Stimulated activated CD4-positive, alpha-beta T cell treated with anti-CD3 and anti-CD28 coated beads, TNF-alpha, amount 100 ng/mL, for 4 hours (primary cell): ENCODE results near the gene TMEM17.

Experiments used
- DNase-seq, 3 experiments: peaks; one replicate each; pipeline ENCODE4 v3.0.0-alpha.2; 2020; ENCODE audit warnings: low read depth in 3 of 3

TMEM17 gene

DNA sequence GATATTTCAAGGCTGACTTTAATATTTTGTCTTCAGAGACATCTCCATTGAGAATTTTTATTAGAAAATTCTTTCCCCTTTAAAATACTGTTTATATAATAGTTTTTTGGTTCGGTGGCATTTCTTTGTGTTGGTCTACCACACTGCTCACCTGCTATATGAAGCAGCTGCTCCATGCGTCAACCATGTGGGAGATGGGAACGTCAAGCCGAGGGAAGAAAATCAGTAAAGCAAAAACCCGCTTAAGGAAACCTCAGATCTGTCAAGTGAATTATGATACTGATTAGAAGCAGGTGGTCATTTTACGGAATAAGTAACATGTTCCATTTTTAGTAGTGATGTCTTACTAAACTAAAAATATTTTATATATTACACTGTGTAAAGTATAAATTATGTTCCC lies 5.6 kb upstream of the TMEM17 start:
- no peak for DNase-seq

DNA sequence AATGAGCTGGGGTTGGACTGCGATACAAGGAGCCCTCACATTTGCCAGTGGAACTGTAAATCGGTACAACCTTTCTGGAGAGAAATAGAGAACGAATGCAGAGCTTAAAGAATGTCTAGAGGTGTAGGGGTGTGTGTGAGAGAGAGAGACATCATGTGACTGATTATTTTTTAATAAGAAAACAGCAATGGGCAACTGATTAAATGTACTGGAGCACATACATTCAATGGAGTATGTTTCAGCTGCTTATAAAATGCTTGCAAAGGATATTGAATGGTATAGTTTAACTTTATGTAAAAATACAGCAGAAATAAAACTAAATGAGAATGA lies 391 bp upstream of the TMEM17 start:
- no peak for DNase-seq

DNA sequence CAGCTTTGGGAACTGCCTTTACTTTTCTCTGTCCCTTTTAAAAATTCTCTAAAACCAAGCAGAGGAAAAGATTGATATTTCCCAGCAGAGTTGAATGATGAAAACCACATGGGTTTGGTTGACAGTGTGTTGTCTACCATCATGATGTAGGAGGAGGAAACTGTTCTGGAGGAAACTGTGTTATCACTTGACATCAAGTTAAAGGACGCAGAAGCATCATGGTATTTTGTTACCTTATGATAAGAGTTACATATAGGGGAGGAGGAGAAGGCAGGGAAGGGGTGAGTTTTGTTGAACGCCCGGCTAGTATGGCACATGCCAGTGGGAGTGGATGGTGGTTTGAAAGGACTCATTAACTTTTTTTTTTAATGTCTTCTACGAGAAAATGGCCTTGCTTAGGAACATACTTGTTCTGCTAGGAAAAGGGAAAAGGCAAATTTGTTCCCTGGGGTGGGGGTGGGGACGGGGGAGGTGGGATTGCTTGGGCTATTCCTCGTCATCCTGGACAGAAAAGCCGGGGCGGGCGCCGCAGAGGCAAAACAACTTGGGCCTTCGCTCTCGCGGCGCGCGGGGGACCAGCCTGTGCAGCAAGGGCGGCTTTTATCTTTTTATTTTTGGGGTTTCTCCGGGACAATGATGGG lies 766 bp downstream of the TMEM17 start:
- DNase-seq, result no peak

DNA sequence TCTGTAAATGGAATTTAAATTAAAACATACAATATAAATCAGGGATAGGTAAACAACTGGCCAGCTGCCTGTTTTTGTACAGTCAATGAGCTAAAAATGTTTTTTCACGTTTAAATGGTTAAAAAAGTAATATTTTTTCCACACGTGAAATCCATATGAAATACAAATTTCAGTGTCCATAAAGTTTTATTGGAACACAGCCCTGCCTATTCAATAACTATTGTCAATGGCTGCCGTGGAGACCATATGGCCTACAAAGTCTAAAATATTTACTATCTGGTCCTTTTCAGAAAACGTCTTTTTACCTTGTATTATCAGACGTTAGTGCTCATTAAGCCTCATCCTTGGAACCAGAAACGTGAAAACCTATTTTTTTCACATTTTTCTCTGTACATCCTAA lies 1.3 kb downstream of the TMEM17 start:
- DNase-seq, result no peak

DNA sequence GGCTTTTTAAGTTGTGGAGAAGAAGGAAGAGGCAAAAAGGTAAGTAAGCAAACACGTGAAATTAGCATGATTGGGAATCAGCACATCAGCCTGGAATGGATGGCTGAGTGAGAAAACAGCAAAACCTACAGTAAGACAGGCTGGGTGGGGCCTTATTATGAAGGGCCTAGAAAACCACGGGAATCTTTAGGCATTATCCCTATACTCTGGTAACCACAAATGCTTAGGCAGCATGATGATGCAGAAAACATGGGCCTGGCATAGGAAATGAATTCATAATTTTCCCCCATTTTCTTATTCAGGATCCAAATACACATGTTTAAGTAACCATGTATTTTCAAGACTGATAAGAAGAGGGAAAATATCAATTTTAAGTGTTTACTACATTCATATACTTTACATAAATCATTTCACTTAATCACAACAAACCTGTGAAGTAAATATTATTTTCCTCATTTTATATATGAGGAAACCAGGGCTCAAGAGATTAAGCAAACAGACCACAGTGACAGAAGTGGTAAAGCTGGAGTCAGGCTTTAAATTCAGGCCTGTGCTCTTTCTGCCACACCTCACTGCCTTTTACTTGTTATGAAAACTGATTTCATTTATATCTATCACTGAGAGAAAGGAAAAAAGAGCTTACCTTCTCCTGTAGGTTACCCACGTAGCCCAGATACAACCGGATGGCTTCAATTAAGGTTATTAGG lies 4.0 kb downstream of the TMEM17 start:
- no peak for DNase-seq

DNA sequence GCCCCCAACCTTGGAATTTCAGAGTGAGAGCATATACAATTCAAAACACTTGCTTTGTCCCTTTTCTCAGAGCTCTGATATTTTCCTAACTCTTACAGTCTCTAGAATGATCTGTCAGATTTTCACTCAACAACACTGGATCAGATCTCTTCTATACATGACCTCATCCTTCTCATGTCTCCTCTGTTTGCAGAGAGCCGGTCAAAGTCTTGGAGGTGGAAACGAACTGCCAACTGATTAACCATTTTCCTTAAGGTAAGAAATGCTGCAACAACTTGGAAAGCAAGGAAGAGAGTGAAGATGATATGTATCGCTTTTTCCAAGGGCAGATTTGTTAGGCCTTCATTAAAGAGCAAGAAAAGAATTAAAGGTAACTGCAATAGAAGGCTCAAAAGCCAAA lies 4.9 kb downstream of the TMEM17 start:
- no peak for DNase-seq

DNA sequence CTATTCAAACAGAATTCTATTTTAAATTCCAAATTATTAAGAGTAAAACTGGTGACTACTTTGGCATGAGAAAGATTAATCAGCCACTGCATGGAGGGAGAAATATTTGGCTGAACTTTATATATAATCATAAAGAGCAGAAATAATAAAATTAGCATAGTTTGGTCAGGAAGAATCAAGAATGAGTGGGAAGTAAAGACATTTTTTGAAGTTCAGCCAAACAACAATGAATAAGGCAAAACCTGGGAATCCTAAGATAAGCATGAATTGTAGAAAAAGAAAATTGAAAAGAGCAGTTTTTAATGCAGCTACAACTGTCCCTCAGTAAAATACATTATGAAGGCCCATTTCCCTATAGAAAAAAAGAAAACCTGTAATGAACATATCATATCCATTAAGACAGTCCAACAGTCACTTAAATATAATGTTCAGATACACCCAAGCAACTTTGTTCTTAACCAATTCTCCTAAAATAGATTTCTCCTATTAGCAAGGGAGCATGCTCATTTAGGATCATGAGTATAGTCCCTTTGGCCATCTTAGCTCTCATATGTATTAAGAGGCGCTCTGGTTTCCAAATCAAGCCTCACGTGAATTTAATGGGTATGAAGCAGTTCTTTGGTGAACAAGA lies 6.5 kb downstream of the TMEM17 start:
- no peak for DNase-seq

DNA sequence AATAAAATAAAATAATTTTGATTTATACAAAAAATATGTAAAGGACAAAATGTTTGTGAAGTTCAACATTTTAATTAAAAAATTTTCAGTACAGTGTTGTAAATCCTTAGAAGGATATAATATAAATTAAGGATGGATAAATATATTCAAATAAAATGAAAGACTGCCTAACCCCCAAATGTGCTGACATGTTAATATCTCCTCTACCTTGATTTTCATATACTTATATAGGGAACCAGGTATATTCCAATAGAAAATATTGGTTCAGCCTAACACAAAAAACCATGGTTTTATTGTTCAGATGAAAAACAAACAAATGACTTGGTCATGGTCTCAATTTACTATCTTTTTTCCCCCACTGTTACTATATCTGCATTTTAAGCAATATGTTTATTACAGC lies 7.3 kb downstream of the TMEM17 start:
- no peak for DNase-seq

DNA sequence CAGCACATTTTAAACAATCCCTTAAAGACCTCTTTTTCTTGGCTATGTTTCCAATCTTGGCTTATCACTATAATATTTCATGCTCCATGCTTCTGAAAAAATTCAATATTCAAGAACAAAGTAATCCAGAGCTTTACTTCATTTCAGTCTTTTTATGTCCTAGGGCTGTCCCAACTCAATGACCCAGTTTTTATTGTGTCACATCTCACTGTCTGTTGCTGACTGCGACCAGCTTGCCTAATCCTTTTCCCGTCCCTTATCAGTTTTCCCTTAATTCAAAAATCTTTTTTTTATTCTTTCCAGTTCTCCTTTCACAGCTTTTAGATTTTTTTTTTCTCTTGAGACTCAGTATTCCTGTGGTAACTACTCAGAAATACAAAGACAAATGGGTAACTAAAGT lies 10.2 kb downstream of the TMEM17 start:
- DNase-seq, result no peak

DNA sequence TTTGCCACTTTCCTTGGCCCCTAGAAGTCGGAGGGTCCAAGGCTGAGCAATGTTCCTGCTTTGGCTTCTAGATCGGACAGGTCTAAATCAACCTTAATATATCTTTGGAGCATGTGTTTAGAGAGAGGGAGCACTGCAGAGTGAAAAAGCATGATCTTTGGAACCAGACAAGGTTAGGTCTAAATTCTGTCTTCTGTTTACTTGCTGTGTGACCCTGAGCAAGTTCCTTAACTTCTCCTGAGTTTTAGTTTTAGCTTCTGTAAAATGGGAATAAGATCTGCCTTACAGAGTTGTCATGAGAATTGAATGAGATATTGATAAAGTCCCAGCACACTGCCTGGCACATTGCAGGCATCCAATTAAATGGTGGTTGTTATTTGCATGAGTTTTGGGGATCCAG lies 13.9 kb downstream of the TMEM17 start:
- no peak for DNase-seq

DNA sequence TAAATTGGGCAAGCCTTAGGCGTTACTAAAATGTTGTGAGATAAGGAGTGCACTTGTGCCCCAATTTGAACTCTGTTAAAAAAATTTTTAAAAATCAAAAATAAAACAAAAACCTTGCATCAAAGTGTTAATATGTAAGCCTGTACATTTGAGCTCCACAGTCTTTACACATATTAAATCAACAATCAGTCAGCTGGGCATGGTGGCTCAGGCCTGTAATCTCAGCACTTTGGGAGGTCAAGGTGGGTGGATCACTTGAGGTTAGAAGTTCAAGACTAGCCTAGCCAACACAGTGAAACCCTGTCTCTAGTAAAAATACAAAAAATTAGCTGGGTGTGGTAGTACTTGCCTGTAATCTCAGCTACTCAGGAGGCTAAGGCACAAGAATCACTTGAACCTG lies 16.3 kb downstream of the TMEM17 start:
- no peak for DNase-seq

DNA sequence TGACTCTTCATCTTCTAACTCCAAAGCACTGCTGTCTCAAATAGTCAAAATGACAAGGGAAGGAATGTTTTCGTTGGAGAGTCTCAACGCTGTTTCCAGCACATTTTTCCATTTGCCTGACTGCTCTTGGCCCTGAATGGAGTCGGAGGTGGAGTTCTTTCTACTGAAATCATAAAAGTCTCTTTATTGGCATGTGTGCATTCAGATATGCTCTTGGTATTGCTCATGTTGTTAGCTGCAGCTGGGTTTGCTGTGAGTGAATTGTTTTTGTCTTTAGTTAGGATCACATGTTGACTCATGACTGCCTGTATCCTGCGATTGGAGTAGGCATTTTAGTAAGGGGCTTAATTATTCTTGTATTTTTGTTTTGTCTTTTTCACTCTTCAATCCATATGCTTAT lies 16.8 kb downstream of the TMEM17 start:
- DNase-seq, result no peak

DNA sequence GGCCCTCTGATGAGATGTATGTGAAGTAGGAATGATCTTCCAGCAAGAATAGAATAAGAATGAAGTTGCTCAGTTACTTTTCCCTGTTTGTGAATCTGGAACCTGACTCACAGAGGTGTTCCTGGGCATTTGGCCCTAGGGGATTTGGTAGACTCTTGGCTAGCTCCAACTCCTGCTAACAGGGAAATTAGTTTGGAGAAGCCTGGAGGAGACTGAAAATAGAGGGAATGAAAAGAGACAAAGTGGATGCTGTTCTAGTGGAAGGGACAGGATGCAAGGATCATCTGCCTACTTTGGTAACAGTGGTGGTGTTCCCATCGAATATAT lies 19.6 kb downstream of the TMEM17 start:
- no peak for DNase-seq

DNA sequence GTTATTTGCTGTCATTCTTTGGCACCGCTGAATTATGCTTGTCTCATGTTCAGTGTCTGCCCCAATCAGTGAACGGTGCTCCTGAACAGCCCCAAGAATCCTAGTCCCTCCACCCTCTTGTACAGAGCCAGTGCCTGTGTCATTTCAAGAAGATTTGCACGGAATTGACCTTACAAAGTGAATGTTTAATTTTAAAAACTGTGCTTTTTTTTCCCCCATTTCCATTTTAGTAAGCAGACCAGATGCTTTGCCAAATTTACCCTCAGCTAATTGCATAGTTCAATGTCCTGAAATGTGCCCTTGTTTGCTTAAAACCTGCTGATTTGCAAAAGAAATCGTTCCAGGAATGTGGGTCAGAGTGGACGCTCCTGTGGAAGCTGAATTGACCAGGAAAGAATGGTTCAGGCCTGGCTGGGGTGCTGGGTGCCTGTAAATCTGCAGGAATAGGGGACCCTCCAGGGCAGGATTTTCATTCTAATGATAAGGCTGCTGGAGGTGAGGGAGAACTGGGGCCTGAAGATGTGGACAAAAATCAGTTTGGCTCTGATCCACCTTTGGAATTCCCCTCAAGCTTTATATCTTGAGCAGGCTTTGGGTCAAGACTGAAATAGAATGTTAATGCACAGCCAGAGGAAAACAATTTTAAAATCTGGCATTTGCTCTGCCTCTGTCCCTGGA lies 20.1 kb downstream of the TMEM17 start:
- no peak for DNase-seq

DNA sequence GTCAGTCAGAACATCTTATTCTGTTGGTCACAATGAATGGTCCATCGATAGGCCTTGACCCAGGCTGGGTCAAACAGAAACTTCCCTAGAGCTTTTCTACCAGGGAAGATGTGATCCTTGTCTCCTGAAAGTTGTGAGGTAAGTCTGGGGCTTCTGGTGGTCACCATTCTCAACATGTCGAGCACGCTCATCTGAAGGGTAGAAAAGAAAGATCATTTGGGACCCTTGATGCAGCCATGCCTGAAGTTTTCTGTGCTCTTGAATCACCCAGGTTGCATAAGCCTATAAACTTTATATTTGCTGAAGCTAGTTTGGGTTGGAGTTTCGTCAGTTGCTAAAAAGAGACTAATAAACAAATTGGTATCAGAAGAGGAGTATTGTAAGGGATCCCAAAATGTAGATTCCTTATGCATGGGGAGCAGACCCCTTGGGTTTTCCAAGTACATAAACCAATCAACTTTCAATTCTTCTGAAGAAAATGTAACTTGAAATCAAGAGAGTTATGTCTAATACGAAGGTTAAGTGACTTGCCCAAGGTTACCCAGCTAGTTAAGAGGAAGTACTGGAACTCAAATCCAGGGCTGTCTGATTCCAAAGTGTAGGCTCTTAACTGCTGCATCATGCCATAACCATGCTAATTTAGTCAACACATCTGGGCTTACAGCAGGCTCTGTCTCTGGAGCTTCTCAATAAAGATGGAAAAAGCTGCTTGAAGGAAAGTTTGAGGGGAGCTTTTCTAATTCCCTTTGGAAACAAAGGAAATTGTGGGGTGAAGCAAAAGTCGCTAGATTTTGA lies 23.2 kb downstream of the TMEM17 start:
- no peak for DNase-seq

DNA sequence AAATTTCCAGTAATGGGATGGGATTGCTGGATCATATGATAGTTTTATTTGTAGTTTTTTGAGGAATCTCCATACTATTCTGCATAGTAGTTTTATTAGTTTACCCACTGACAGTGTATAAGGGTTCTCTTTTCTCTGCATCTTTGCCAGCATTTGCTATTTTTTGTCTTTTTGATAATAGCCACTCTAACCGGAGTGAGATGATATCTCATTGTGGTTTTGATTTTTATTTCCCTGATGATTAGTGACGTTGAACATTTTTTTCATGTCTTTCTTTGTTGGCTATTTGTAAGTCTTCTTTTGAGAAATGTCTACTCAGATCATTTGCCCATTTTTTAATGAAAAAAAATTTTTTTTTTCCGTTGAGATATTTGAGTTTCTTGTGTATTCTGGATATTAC lies 26.1 kb downstream of the TMEM17 start:
- no peak for DNase-seq

DNA sequence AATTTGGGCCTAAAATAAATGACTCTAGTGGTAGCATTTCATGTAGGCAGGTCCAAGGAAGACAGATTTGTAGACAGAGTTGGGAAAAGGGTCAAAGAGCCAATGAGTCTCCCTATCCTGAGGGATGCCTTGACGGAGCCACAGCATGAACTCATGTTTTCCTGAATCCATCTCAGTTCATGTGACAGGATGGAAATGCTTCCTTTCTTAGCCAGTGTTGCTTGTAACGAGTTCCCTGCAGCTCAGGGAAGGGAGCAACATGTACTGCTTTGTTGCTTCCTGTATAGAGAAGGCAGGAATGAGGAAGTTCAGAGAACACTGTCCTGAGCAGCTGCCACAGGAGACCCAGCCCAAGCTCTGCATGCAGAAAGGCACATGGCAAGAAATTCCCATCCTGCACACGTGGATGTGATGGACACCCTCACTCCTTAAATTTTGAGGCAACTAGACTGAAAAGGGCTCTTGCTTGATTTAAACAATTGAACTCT lies 27.9 kb downstream of the TMEM17 start:
- DNase-seq, result no peak

DNA sequence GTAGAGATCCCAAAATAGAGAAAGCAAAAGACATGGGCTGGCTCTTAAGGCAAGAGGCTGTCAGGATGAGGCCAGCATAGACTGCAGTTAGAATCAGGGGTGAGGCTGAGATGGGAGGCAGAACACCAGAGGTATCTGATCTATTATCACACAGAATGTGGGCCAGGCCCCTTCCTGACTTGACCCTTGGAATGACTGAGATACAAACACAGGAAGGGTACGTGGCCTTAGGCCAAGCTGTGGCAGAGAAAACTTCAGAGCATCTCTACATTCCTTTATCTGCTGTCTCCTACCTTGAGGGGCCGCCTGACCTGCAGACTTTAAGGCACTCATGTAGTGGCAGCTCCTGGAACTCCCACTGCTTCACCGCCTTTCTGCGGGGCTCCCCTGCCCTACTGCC lies 28.4 kb downstream of the TMEM17 start:
- no peak for DNase-seq

DNA sequence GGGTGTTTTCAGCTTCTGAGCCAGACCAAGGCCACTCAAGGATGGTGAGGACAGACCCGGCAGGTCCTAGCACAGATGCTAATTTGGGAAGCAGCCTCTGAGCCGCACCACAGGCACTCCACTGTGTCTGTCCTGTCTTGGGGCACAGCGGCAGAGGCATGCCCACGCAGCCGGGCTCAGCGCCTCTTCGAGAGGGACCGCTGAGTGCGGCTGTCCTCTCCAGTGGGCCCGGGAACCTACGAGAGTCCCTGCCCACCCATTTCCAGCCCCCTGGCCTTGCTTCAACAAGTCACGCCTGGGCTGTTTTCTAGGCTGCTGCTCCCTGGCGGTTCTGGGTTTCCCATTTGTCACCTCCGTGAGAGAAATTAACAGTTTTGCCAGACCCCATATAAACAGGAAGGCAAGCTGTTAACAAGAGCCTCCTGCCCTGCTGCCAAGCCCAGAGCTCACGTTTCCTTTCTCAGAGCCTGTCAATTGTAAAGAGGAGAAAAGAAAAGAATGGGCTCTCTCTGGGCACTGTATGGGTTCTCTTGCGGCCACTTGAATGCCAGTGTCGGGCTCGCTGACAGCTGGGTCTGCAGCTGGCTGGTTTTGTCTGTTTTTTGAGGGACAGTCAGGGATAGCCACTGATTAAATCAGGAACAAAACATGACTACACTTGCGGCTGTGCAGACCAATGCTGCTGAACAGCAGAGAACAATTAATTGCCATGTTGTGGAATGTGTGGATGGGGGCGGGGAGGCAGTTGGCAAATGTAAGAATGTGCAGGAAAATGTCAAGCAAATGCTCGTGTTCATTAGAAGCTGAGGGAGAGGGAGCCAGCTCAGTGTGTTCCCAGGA lies 30.6 kb downstream of the TMEM17 start:
- DNase-seq, result no peak

DNA sequence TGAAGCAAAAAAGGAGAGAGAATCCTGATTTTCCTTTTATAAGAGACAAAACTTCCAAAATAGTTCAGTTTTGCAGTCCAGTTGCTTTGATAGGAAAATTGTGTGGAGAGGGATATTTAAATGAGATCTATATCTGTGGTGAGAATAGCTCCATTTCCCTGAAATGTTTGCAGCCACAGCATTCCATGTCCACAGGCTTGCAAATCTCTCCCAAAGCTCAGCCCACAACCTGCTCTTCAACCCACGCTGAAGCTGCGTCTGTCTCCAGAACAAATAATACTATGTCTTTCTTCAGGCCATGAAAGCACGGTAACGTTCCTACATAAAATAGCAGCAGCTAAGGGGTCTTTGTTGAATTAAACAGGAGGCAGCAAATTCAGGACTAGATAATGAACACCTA lies 31.8 kb downstream of the TMEM17 start:
- no peak for DNase-seq

DNA sequence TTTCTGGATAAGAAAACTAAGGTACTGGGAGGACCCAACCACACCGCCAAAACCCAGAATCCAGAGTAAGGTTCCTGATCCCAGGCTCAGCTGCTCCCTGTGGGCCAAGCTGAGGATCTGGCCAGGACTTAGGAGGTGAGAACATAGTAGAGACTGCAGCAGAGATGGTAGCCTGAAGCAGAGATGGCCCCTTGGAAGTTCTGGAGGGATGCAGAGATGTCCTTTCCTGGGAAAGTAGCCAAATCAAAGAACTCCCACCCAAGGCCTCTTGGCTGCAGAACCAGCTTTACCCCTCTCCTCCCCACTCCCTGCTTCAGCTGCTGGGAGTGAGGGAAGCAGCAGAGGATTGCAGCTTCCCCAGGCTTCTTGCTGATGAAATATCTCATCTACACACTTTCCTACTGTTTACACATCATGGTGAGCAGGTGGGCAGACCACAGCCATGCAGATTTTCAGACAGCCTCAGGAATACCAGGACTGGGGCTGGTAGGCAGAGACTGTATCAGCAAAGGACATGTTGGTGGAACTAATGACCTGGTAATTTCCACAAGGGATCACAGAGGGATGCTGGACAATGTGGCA lies 32.7 kb downstream of the TMEM17 start:
- no peak for DNase-seq
